ENCODE data around the gene CSTF2T. TPM values are rescaled to one million over a fixed set of nuclear protein-coding genes. Genes with fewer than 3 reads are reported as not detected.

CSTF2T gene
- total and polyA plus RNA-seq, 2 of the 13 experiments (the other 11 are each of a cell fraction or from before 2014, with no cell fraction given): 1.4 to 7.2 TPM

DNA sequence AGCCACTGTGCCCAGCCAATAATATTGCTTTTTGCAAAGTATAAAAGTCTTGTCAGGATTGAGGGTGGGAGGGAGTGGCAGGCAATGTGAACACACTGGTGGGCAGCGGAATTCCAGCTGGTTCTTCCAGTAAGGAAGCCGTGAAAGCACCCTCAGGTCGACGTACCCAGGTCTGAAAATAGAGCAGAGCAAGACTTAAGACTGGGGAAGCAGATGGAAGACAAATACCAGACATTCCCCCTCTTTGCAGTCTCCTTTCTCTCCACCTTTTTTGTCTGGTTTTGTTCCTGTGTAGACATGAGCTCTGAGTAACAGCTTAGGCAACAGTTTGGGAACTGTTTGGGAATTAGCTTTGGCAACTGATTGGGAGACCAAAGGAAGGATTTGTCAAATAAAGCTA is 17.6 kb upstream of the CSTF2T start:
- TF ChIP-seq MLLT10 (CRISPR knock-in tag; IDR thresholded peaks at IDR 0.05) (no peak), HDAC2 (CRISPR knock-in tag; IDR thresholded peaks at IDR 0.05) (no peak), MED13 (CRISPR knock-in tag; IDR thresholded peaks at IDR 0.05) (no peak), ERF (CRISPR knock-in tag; IDR thresholded peaks at IDR 0.05) (no peak), BCL6 (CRISPR knock-in tag; IDR thresholded peaks at IDR 0.05) (no peak), ZNF180 (CRISPR knock-in tag; IDR thresholded peaks at IDR 0.05; ENCODE audit: borderline replicate concordance, low read depth) (no peak)
- TF ChIP-seq, protein P1, sequence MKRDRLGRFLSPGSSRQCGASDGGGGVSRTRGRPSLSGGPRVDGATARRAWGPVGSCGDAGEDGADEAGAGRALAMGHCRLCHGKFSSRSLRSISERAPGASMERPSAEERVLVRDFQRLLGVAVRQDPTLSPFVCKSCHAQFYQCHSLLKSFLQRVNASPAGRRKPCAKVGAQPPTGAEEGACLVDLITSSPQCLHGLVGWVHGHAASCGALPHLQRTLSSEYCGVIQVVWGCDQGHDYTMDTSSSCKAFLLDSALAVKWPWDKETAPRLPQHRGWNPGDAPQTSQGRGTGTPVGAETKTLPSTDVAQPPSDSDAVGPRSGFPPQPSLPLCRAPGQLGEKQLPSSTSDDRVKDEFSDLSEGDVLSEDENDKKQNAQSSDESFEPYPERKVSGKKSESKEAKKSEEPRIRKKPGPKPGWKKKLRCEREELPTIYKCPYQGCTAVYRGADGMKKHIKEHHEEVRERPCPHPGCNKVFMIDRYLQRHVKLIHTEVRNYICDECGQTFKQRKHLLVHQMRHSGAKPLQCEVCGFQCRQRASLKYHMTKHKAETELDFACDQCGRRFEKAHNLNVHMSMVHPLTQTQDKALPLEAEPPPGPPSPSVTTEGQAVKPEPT (CRISPR knock-in tag; IDR thresholded peaks at IDR 0.05; ENCODE audit: low read depth): no peak
- Histone ChIP-seq H3K36me3 (replicated peaks in 1 of 2; ENCODE audit: control insufficient read depth in 1 of 2, insufficient read depth in 2 of 2, low read length in 2 of 2) (no peaks in the 10 kb centered on the region), H3K27ac (ENCODE audit: extremely low read length, insufficient read depth, low read length) (no peak overlapping the region), H3K27me3 (ENCODE audit: control insufficient read depth in 1 of 2, insufficient read depth in 2 of 2, low read length in 2 of 2) (no peaks in the 10 kb centered on the region), H3K4me3 (replicated peaks in 1 of 3; ENCODE audit: insufficient read depth in 1 of 3, low read depth in 2 of 3, low read length in 3 of 3) (no peak overlapping the region), H4K20me1 (ENCODE audit: insufficient read depth, low read length) (no peaks in the 10 kb centered on the region), H3K4me1 (ENCODE audit: insufficient read depth, low read length) (no peaks in the 10 kb centered on the region), H3K79me2 (ENCODE audit: insufficient read depth, low read length) (no peaks in the 10 kb centered on the region), H2AFZ (ENCODE audit: low read length) (no peak overlapping the region), H3K9me3 (ENCODE audit: low read length) (no peaks in the 10 kb centered on the region), H3K9ac (ENCODE audit: insufficient read depth, low read depth, low read length) (no peak overlapping the region), H3K4me2 (ENCODE audit: low read depth, low read length) (no peak overlapping the region)
- ChIA-PET CTCF (ENCODE audit: low intra/inter-chr PET ratio, low total read pairs) (no interaction called here), POLR2A (no interaction called here)
- BruUV-seq (replicated peaks): no TSS peak
- no peak for DNase-seq (ENCODE audit: low spot score)
- intact Hi-C loops (cut with micrococcal nuclease; ENCODE audit: unreplicated experiment): no loop called here
- no peak for FAIRE-seq
- no peak for ATAC-seq
- WGBS (ENCODE audit: low lambda C conversion rate): 7% methylated on average over 4 of the region's 4 CpGs
- in situ Hi-C loops (cut with HindIII; ENCODE audit: extremely low pct_ligation_motif_present, low pct_unique_long_range_greater_than_20kb): no loop called here

DNA sequence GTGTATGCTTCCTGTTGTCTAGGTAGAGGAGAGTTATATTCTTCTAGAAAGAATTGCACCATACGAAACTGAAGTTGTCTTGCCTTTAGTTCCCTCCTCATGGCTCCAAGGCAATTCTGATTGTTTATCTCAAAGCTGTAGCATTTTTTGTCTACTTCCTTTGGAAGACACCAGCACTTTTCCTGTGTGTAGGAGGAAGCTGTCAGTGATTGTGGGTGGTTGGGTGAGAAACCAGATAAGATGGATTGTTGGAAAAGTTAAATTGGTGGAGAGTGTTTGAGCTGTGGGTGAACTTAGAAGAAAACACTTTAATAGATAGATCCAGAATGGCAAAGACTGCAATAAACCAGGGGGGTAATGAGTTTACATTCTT is 12.1 kb upstream of the CSTF2T start:
- 19% methylated on average over 1 of the region's 1 CpG for WGBS (ENCODE audit: low lambda C conversion rate)
- H3K27ac ChIP-seq (ENCODE audit: extremely low read length, insufficient read depth, low read length): no peak overlapping the region
- in situ Hi-C loops (cut with HindIII; ENCODE audit: extremely low pct_ligation_motif_present, low pct_unique_long_range_greater_than_20kb): no loop called here
- DNase-seq (ENCODE audit: low spot score) (no peak), FAIRE-seq (no peak), ATAC-seq (no peak)
- ChIA-PET POLR2A (no interaction called here), CTCF (ENCODE audit: low intra/inter-chr PET ratio, low total read pairs) (no interaction called here)
- H3K9ac ChIP-seq (ENCODE audit: insufficient read depth, low read depth, low read length): no peak overlapping the region
- H3K27me3 ChIP-seq (ENCODE audit: control insufficient read depth in 1 of 2, insufficient read depth in 2 of 2, low read length in 2 of 2): no peaks in the 10 kb centered on the region
- TF ChIP-seq CBX5 (CRISPR knock-in tag; IDR thresholded peaks at IDR 0.05; ENCODE audit: borderline replicate concordance): no peak
- H3K36me3 ChIP-seq (replicated peaks in 1 of 2; ENCODE audit: control insufficient read depth in 1 of 2, insufficient read depth in 2 of 2, low read length in 2 of 2): no peaks in the 10 kb centered on the region
- no peak overlapping the region for H3K4me2 ChIP-seq (ENCODE audit: low read depth, low read length)
- no peaks in the 10 kb centered on the region for H4K20me1 ChIP-seq (ENCODE audit: insufficient read depth, low read length)
- no peak overlapping the region for H3K4me3 ChIP-seq (replicated peaks in 1 of 3; ENCODE audit: insufficient read depth in 1 of 3, low read depth in 2 of 3, low read length in 3 of 3)
- intact Hi-C loops (cut with micrococcal nuclease; ENCODE audit: unreplicated experiment): no loop called here
- H3K4me1 ChIP-seq (ENCODE audit: insufficient read depth, low read length): no peaks in the 10 kb centered on the region
- BruUV-seq (replicated peaks): no TSS peak
- H3K79me2 ChIP-seq (ENCODE audit: insufficient read depth, low read length): no peaks in the 10 kb centered on the region
- no peaks in the 10 kb centered on the region for H3K9me3 ChIP-seq (ENCODE audit: low read length)
- no peak overlapping the region for H2AFZ ChIP-seq (ENCODE audit: low read length)
